Stimulated activated CD8-positive, alpha-beta memory T cell treated with anti-CD3 and anti-CD28 coated beads, Interleukin-4, amount 100 ng/mL, for 4 hours (primary cell): Measurements from ENCODE around the gene ZNF613.
A peak's percentile ranks its signal among the peaks of the same experiment; 100 is the strongest.
"Not testable (repeated sequence)": the region's sequence is repeated elsewhere in the genome, so short reads cannot be mapped to it uniquely, and the experiment has no call there.

Experiments
- DNase-seq, 2 donors: peaks; one replicate each; pipeline ENCODE4 v3.0.0-alpha.2; 2020; ENCODE audit warnings: low read depth in 2 of 2, low spot score in 1 of 2

The ZNF613 gene

DNA sequence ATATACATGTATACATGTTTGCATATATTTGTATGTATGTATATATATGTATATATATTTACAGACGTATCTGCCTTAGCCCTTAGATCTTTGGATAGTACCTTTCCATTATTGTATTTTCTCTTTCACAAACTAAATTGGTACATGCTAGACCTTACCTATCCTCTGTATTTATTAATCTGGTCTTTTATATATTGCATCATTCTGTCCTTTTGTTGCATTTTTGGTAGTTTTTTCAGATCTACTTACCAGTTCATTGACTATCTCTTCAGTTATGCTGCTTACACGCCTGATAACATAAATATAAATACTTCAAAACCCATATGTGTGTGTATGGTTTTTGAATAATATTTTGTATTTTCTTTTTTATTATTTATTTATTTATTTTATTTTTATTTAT is 11.7 kb downstream of the ZNF613 start:
- DNase-seq: no peak

DNA sequence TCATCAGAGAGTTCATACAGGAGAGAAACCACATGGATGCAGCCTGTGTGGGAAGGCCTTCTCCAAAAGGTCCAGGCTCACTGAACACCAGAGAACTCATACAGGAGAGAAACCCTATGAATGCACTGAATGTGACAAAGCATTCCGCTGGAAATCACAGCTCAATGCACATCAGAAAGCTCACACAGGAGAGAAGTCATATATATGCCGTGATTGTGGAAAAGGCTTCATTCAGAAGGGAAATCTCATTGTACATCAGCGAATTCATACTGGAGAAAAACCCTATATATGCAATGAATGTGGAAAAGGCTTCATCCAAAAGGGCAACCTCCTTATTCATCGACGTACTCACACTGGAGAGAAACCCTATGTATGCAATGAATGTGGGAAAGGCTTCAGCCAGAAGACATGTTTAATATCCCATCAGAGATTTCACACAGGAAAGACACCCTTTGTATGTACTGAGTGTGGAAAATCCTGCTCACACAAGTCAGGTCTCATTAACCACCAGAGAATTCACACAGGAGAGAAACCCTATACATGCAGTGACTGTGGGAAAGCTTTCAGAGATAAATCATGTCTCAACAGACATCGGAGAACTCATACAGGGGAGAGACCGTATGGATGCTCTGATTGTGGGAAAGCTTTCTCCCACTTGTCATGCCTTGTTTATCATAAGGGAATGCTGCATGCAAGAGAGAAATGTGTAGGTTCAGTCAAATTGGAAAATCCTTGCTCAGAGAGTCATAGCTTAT is 17.7 kb downstream of the ZNF613 start:
- no peak for DNase-seq

DNA sequence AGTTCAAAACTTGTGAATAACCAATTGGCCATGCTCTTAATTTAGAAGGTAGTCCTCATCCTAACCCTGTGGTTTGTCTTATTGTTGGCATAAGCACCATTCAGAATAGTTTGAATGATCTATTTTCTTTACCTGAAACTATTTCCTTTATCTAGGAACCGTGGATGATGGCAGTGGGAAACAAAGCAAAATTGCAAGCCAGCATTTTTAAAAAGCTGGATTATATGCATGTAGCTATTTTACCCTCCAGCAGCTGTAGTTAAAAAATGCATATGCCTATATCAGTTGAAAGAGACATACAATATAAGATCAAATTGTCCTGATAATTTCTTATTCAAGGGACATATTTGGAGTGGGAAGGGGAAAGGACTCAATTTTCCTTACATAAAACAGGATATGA is 19.3 kb downstream of the ZNF613 start:
- DNase-seq: no peak

DNA sequence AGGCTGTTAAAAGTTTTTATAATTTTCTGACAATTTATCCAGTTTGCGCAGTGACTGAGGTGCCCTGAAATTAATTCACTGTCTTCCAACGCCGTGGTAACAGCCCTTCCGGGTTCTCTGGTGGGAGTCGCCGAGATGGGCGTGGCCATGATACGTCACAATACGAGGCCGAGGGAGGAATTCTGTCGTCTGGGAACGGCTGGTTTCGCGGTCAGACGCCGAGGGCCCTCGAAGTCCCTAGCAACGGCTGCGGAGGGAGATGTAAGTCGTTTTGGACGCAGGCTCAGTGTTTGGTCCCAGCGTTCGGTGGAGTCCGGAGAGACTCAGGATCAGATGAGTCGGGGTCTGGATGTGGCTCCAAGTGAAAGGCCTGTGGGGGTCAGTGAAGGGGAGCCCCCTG is 21.7 kb downstream of the ZNF613 start:
- no peak for DNase-seq

DNA sequence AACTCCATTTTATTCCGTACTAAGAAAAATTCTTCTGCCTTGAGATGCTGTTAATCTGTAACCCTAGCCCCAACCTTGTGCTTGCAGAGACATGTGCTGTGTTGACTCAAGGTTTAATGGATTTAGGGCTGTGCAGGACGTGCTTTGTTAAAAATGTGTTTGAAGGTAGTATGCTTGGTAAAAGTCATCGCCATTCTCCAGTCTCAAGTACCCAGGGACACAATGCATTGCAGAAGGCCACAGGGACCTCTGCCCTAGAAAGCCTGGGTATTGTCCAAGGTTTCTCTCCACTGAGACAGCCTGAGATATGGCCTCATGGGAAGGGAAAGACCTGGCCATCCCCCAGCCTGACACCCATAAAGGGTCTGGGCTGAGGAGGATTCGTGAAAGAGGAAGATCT is 30.6 kb downstream of the ZNF613 start:
- DNase-seq: not testable (repeated sequence)

DNA sequence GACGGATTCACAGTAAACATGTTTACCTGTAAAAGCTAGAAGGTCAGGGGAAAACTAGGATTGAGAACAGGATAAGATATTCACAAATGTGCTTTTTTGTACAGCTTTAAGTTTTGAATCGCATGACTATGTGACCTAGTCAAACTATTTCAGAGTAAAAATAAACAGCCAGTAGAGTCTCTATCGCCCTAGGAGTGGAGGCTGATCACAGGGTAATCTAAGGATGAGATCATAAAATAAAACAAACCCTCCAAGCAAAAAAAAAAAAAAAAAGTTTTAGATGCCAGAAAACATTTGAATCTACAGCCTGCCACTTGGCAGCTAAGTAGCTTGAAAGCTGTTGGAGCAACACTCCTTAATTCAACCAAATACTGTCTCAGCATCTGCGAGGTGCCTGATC is 32.5 kb downstream of the ZNF613 start:
- no peak for DNase-seq

DNA sequence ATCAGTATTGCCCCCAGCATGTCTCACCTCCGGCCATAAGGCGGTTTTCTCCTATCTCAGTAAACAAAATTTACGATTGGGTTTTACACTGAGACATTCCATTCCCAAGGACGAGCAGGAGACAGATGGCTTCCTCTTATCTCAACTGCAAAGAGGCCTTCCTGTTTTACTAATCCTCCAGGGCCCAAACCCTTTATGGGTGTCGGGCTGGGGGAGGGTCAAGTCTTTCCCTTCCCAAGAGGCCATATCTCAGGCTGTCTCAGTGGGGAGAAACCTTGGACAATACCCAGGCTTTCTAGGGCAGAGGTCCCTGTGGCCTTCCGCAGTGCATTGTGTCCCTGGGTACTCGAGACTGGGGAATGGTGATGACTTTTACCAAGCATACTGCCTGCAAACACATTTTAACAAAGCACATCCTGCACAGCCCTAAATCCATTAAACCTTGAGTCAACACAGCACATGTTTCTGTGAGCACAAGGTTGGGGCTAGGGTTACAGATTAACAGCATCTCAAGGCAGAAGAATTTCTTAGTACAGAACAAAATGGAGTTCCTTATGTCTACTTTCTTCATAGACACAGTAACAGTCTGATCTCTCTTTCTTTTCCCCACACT is 33.5 kb downstream of the ZNF613 start:
- DNase-seq: not testable (repeated sequence)

DNA sequence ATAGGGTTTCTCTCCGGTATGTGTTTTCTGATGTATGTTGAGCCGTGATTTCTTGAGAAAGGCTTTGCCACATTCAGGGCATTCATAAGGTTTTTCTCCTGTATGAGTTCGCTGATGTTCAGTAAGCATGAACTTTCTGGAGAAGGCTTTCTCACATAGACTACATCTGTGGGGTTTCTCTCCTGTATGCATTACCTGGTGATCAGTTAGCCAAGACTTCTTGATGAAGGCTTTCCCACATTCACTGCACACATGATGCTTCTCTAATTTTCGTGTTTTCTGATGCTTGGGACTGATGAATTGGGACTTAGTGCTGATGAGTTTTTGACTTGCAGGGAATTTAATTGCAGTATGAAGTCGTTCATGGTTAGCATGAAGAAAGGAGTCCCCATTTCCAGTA is 38.3 kb downstream of the ZNF613 start:
- no peak for DNase-seq

DNA sequence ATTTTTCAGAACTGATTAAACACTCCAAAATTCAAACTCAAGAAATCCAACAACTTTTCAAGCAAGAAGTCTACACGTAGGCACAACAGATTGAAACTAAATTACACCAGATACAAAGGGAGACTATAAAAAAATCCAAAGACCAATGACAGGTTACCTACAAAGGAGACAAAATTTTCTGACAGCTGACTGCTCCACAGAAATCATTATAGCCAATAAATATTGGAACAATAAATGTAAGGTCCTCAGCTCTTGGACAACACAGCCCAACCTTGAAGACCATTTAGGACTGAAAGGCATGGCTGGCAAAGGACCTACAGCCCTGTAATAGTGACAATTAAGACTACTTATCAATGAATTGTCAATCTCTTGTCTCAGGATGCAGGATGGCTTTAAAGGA is 43.4 kb downstream of the ZNF613 start:
- no peak for DNase-seq

DNA sequence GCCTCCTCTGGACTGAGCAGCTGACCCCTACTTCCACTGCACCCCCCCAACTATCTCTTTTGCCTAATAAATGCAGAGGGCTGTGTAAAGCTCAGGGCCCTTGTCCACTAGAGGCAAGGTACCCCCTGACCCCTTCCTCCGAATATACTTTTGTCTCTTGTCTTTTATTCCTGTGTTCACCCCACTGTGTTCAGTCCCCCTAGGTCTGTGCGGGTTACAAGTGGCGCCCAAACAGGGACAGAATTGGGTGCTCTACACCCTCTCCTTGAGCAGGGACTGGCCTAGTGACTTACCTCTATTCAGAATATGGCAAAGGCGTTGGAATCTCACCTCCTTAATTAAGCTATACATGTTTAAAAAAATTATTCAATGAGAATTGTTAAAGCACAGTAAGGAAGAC is 44.4 kb downstream of the ZNF613 start:
- DNase-seq: no peak

DNA sequence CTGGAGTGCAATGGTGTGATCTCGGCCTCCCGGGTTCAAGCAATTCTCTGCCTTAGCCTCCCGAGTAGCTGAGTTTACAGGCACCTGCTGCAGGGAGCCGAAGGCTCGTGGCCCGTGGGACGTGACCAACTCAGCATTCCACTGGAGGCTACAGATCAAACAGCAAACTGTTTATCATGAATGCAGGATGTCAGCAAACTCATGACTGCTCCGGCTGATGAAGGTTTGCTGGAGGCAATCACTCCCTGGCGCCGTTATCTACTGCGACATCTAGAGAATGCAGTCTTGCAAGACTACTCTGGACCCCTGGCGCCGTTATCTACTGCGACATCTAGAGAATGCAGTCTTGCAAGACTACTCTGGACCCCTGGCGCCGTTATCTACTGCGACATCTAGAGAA is 48.5 kb downstream of the ZNF613 start:
- DNase-seq: not testable (repeated sequence)

DNA sequence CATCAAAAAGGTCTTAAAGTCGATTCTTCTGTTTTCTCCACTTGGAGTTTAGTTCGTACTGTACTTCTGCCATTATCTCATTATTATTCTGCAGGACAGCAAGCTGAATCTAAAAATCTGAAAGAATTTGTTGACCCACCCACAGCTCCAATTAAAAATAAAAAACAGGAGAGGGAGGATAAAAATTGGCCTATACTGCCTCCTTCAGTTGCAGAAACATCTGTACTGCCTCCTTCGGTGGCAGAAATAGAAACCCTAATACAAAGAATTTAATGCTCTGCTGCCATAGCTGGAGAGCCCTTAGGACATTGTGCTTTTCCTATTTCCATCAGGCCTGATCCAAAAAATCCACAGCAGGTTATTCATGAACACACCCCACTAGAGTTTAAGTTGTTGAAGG is 49.6 kb downstream of the ZNF613 start:
- no peak for DNase-seq

DNA sequence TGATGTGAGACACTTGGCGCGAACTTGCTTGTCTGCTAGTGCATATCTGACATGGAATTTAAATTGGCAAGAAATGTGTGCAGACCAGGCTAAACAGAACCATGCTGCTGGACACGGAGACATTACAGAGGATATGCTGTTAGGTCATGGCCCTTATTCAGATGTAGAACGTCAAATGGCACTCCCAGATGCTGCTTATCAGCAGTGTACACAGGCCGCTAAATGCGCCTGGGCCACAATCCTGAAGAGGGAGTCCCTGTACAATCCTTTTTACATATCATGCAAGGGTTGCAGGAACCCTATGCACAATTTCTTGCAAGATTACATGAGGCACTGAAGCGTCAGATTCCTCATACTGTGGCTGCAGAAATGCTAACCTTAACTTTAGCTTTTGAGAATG is 50.1 kb downstream of the ZNF613 start:
- DNase-seq: no peak

DNA sequence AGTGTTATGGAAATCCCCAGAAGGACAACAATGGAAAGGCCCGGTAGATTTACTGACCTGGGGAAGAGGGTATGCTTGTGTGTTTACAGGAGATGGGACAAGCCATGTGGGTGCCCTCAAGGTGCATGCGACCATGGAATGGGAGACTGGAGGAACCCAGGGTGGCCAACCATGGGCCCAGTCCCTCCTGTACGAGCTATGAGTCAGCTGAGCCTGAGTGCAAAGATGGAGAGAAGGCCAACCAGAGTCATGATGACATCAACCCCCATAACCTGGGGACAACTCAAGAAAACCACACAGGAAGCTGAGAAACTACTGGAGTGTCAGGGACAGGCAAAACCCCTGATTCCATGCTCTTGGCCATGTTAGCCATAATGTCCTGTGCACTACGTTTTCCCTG is 51.6 kb downstream of the ZNF613 start:
- DNase-seq: no peak

DNA sequence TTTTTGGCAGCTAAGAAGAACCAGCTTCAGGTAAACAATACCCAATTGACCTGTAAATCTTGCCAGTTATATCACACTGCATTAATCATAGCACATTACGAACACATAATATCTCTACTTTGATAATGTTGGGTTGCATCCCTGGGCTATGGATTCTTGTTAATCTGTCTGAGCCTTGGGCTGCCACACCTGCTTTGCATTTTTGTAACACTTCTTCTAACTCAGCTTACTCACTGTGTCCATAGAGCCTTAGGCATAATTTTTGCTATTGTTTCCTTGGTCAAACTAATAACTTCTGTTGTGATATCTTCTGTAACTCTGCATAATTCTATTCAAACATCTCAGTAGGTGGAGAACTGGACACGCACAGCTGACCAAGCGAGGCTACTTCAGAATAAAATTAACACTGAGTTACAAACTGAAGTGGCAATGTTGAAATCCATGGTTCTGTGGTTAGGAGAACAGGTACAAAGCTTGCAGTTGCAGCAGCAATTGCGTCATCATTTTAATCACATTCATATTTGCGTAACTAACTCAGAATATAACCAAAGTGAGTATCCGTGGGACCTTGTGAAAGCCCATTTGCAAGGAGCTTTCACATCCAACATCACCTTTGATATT is 53.0 kb downstream of the ZNF613 start:
- DNase-seq: no peak

DNA sequence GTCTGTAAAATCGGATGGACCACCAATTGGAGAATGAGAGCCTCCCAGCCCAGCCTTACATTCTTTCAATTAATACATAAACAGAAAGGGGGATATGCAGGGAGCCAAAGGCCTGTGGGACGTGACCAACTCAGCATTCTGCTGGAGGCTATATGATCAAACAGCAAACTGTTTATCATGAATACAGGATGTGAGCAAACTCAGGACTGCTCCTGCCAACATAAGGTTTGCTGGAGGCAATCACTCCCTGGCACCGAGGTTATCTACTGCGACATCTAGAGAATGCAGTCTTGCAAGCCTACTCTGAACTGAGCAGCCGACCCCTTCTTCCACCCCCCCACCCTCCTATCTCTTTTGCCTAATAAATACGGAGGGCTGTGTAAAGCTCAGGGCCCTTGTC is 53.7 kb downstream of the ZNF613 start:
- not testable (repeated sequence) for DNase-seq

DNA sequence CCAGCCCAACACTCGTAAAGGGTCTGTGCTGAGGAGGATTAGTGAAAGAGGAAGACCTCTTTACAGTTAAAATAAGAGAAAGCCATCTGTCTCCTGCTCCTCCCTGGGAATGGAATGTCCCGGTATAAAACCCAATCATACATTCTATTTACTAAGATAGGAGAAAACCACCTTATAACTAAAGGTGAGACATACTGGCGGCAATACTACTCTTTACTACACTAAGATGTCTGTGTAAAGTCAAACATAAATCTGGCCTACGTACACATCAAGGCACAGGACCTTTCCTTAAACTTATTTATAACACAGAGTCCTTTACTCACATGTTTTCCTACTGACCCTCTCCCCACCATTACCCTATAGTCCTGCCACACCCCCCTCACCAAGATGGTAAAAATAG is 56.1 kb downstream of the ZNF613 start:
- no peak for DNase-seq

DNA sequence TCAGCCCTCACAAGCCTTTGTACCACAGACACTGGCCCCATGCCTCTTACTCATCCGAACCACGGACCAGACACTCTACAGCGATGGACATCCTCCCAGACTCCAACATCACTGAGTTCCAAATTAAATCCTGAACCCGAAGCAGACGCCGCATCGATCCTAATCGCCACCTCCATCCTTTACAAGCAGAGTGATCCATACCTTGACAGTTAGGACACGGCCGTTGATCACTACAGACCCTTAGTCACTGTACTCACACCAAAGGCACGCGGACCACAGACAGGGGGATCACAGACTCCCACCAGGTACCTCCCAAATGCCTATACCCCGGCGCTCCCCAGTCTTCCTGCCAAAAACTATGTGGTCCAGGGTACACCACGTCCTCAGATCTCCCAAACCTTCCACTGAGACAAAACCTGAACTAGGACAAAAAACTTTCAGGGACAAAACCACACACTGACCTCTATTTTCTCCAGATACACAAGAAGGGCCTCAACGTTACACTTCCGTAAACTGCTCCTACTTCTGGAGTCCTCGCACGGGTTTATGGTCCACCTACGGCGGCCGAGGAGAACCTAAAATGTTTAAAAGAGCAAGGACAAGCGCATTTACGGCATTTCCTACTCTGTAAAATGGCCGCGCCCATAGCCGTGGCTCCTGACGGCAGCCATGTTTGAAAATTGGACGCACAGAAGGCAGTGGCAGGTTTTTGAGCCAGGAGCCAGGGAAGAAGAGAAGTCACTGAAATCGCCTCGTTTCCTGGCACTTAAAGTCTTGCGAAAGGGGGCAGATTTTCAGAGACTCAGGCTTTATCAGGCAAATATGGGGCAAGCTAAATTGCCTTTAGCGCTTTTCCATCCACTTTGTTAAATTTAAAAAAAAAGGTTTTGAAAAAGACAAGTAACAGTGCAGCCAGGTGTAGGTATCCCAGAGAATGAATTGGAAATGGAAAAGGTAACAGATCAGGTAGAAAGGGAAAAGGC is 59.3 kb downstream of the ZNF613 start, which contains the start of gene ZNF350:
TSS of gene ZNF350 (minus strand) at position 532 of the 983 bp plus-strand sequence. CDS start 12,480 bp downstream, outside the sequence.
- peak; percentile 68 to 76 for DNase-seq

DNA sequence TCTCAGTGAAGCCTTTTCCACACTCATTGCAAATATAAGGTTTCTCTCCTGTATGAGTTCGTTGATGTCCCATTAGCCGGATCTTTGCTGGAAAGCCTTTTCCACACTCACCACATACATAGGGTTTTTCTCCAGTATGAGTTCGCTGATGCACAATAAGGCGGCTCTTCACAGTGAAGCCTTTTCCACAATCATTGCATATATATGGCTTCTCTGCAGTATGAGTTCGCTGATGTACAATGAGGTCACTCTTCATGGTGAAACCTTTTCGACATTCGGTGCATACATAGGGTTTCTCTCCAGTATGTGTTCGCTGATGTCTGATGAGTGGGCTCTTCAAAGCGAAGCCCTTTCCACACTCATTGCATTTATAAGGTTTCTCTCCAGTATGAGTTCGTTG is 66.2 kb downstream of the ZNF613 start:
- DNase-seq: no peak

DNA sequence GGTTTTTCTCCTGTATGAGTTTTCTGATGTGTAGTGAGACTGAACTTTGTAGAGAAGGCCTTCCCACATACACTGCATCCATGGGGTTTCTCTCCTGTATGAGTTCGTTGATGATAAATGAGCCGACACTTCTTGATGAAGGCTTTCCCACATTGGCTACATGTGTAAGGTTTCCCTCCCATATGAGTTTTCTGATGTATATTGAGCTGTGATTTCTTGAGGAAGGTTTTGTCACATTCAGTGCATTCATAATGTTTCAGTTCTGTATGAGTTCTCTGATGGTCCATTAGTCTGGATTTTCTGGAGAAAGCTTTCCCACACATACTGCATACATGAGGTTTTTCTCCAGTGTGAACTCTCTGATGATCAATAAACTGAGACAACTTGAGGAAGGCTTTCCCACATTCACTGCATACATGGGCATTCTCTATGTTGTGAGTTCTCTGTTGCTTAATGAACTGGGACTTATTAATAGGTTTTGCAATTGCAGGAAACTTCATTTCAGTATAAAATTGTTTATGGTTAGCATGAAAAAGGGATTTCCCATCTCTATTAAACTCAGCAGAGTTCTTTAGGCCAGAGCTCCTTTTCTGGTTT is 66.9 kb downstream of the ZNF613 start:
- no peak for DNase-seq
